K562 (cell line): ENCODE results near the gene DCAKD. TPM values are rescaled to one million over a fixed set of nuclear protein-coding genes. Genes with fewer than 3 reads are reported as not detected.

Source experiments
- CAMTA2 ChIP-seq: fragments of 250-450 bp; sonication (Bioruptor Pico); conservative IDR thresholded peaks from 2 replicates; pipeline ENCODE4 v1.5.1; 2022
- COPS2 ChIP-seq: fragments of 450-650 bp; conservative IDR thresholded peaks from 2 replicates; pipeline ENCODE4 v1.6.1; 2016; ENCODE audit warnings: mild to moderate bottlenecking, moderate library complexity
- FOXO4 ChIP-seq: fragments of 450-650 bp; formaldehyde crosslinking; IDR thresholded peaks from 2 replicates; pipeline ENCODE4 v1.4.0; 2020; ENCODE audit warnings: mild to moderate bottlenecking, moderate library complexity
- IRF9 ChIP-seq: fragments of 450-650 bp; IDR thresholded peaks from 2 replicates; pipeline ENCODE4 v1.6.1; 2016; ENCODE audit warnings: missing biosample characterization, missing genetic modification characterization
- SP2 ChIP-seq: IDR thresholded peaks from 2 replicates; pipeline ENCODE4 v1.6.1; 2011; ENCODE audit warnings: mild to moderate bottlenecking, low read depth, low read length, moderate library complexity; ENCODE audit not compliant: poor library complexity, severe bottlenecking; ENCODE audit errors: extremely low read depth
- TRIM28 ChIP-seq: fragments of 450-650 bp; IDR thresholded peaks from 2 replicates; pipeline ENCODE4 v1.6.1; 2017
- polyA plus RNA-seq, 8 experiments: library from polyadenylated mRNA; depleted of rRNA in 4 of 8; stranded (reverse) in 5 of 8; unstranded in 3 of 8; fragments of >200 nt; fragmentation: Nextera tagmentation in 2 of 8; fragmentation: Illumina TruSeq in 1 of 8; extraction: Ambion mirVana in 2 of 8; extraction: Trizol in 1 of 8; gene quantifications; 2 replicates each; pipeline versions ENCODE4 v1.2.1 to v1.2.3, GENCODE V29; 2011 to 2014; ENCODE audit warnings: inconsistent platforms in 1 of 8, missing spikeins in 1 of 8
- total RNA-seq, 7 experiments: library from RNA; depleted of rRNA in 6 of 7; stranded (reverse); fragments of >200 nt in 6 of 7; fragmentation: Illumina TruSeq in 2 of 7; extraction: Trizol in 2 of 7; gene quantifications; 2 replicates each; pipeline versions ENCODE4 v1.2.1 to v1.2.3, GENCODE V29; 2011 to 2021; ENCODE audit warnings: low replicate concordance in 1 of 7
- TF ChIP-seq, protein P1 (sequence below): fragments of 200-600 bp; sonication (generic); IDR thresholded peaks from one replicate; pipeline ENCODE4 v1.6.1; 2012; ENCODE audit warnings: mild to moderate bottlenecking, low read depth, low read length, inconsistent platforms

The DCAKD gene
- total and polyA plus RNA-seq, 9 of the 15 experiments (the other 6 are each of a cell fraction or from before 2014, with no cell fraction given) = 7.9 to 35.5 (median 21.4) TPM

DNA sequence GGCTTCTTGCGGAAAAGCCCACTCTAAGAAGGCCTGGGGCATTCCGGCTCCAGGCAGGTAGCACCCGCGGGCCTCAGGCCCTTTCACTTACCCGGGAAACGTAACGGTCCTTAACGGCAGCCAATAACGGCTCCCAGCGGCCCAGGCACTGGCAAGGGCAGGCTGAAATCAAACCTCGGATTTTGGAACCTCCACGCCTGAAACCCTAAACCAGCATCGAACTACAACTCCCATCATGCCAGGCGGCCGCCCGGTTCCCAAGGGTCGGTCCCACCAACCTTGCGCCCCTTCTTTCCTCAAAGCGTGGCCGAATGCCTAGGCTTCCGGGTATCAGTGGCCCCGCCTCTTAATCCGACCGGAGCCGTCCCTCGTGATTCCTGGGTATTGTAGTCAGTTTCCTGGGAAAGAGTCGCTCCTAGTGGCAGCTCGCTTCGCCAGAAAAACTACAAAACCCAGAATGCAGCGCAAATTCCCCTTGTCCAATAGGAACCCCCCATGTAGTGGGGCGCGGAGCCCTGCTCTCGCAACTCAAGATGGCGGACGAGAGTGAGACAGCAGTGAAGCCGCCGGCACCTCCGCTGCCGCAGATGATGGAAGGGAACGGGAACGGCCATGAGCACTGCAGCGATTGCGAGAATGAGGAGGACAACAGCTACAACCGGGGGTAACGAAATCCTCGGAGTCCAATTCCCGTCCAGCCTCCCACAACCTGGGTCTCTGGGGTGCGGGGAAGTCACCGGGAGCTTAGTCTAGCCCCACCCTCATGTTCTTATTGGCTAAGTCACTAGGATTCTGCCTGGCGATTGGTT is 9.6 kb upstream of the DCAKD start, which contains the start of gene NMT1 (continued):
- TF ChIP-seq, protein P1, sequence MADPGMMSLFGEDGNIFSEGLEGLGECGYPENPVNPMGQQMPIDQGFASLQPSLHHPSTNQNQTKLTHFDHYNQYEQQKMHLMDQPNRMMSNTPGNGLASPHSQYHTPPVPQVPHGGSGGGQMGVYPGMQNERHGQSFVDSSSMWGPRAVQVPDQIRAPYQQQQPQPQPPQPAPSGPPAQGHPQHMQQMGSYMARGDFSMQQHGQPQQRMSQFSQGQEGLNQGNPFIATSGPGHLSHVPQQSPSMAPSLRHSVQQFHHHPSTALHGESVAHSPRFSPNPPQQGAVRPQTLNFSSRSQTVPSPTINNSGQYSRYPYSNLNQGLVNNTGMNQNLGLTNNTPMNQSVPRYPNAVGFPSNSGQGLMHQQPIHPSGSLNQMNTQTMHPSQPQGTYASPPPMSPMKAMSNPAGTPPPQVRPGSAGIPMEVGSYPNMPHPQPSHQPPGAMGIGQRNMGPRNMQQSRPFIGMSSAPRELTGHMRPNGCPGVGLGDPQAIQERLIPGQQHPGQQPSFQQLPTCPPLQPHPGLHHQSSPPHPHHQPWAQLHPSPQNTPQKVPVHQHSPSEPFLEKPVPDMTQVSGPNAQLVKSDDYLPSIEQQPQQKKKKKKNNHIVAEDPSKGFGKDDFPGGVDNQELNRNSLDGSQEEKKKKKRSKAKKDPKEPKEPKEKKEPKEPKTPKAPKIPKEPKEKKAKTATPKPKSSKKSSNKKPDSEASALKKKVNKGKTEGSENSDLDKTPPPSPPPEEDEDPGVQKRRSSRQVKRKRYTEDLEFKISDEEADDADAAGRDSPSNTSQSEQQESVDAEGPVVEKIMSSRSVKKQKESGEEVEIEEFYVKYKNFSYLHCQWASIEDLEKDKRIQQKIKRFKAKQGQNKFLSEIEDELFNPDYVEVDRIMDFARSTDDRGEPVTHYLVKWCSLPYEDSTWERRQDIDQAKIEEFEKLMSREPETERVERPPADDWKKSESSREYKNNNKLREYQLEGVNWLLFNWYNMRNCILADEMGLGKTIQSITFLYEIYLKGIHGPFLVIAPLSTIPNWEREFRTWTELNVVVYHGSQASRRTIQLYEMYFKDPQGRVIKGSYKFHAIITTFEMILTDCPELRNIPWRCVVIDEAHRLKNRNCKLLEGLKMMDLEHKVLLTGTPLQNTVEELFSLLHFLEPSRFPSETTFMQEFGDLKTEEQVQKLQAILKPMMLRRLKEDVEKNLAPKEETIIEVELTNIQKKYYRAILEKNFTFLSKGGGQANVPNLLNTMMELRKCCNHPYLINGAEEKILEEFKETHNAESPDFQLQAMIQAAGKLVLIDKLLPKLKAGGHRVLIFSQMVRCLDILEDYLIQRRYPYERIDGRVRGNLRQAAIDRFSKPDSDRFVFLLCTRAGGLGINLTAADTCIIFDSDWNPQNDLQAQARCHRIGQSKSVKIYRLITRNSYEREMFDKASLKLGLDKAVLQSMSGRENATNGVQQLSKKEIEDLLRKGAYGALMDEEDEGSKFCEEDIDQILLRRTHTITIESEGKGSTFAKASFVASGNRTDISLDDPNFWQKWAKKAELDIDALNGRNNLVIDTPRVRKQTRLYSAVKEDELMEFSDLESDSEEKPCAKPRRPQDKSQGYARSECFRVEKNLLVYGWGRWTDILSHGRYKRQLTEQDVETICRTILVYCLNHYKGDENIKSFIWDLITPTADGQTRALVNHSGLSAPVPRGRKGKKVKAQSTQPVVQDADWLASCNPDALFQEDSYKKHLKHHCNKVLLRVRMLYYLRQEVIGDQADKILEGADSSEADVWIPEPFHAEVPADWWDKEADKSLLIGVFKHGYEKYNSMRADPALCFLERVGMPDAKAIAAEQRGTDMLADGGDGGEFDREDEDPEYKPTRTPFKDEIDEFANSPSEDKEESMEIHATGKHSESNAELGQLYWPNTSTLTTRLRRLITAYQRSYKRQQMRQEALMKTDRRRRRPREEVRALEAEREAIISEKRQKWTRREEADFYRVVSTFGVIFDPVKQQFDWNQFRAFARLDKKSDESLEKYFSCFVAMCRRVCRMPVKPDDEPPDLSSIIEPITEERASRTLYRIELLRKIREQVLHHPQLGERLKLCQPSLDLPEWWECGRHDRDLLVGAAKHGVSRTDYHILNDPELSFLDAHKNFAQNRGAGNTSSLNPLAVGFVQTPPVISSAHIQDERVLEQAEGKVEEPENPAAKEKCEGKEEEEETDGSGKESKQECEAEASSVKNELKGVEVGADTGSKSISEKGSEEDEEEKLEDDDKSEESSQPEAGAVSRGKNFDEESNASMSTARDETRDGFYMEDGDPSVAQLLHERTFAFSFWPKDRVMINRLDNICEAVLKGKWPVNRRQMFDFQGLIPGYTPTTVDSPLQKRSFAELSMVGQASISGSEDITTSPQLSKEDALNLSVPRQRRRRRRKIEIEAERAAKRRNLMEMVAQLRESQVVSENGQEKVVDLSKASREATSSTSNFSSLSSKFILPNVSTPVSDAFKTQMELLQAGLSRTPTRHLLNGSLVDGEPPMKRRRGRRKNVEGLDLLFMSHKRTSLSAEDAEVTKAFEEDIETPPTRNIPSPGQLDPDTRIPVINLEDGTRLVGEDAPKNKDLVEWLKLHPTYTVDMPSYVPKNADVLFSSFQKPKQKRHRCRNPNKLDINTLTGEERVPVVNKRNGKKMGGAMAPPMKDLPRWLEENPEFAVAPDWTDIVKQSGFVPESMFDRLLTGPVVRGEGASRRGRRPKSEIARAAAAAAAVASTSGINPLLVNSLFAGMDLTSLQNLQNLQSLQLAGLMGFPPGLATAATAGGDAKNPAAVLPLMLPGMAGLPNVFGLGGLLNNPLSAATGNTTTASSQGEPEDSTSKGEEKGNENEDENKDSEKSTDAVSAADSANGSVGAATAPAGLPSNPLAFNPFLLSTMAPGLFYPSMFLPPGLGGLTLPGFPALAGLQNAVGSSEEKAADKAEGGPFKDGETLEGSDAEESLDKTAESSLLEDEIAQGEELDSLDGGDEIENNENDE = no peak
- TF ChIP-seq CAMTA2 (CRISPR knock-in tag) (no peak), FOXO4 (CRISPR knock-in tag) (no peak), SP2 (peak; percentile 70), TRIM28 (no peak), COPS2 (no peak), IRF9 (tag) (no peak)
